Measurements from ENCODE around the gene EDEM3.
A peak's percentile ranks its signal among the peaks of the same experiment; 100 is the strongest.

Gene EDEM3

GRCh38 chr1:184664042-184664660 lies 90.5 kb downstream of the EDEM3 start:
- DNase-seq: peak; percentile 94

GRCh38 chr1:184661801-184662200 lies 92.9 kb downstream of the EDEM3 start:
- no peak for DNase-seq

GRCh38 chr1:184660462-184661191 lies 94.0 kb downstream of the EDEM3 start:
- DNase-seq: no peak

GRCh38 chr1:184658055-184658454 lies 96.6 kb downstream of the EDEM3 start:
- DNase-seq: no peak

- no peak for DNase-seq
Observed at GRCh38 chr1:184656221-184656620, 98.4 kb downstream of the EDEM3 start.

- no peak for DNase-seq
Observed at GRCh38 chr1:184655185-184655584, 99.5 kb downstream of the EDEM3 start.

- no peak for DNase-seq
Observed at GRCh38 chr1:184650177-184650866, 104.3 kb downstream of the EDEM3 start.

- no peak for DNase-seq
Observed at GRCh38 chr1:184649451-184649888, 105.2 kb downstream of the EDEM3 start.

- no peak for DNase-seq
Observed at GRCh38 chr1:184648856-184649201, 105.8 kb downstream of the EDEM3 start.

GRCh38 chr1:184648160-184648855 lies 106.3 kb downstream of the EDEM3 start:
- DNase-seq: no peak

- no peak for DNase-seq
Observed at GRCh38 chr1:184647471-184647870, 107.2 kb downstream of the EDEM3 start.

- no peak for DNase-seq
Observed at GRCh38 chr1:184646824-184647223, 107.8 kb downstream of the EDEM3 start.

GRCh38 chr1:184646178-184646701 lies 108.4 kb downstream of the EDEM3 start:
- DNase-seq: no peak

GRCh38 chr1:184644771-184645170 lies 109.9 kb downstream of the EDEM3 start:
- DNase-seq: no peak

- no peak for DNase-seq
Observed at GRCh38 chr1:184643661-184644060, 111.0 kb downstream of the EDEM3 start.

GRCh38 chr1:184641894-184642293 lies 112.8 kb downstream of the EDEM3 start:
- DNase-seq: no peak

- no peak for DNase-seq
Observed at GRCh38 chr1:184640505-184640904, 114.2 kb downstream of the EDEM3 start.

All from eye (tissue), 1 donor.